Measurements from ENCODE around the gene INSRR. TPM values are rescaled to one million over a fixed set of nuclear protein-coding genes. Genes with fewer than 3 reads are reported as not detected.

INSRR gene
- total RNA-seq, 1 experiment from 2014 or later: 0.11 TPM

DNA sequence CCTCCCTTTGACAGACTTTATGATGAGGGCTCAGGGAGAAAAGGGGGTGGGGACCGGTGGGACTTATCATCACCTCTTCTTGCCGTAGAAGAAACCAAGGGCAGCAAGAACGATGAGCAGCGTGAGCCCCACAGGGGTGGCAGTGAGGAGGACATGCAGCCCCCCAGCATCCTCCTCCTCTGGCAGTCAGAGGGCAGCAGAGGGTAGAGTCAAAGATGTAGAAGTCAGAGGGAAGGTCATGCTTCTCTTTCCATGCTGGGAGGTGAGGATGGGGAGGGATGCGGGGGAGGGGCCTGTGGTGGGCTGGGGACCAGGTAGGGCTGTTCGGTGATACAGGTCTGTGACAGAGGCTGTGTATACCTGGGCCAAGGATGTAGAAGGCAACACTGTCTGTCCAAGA lies 14.8 kb downstream of the INSRR start (continued):
- TF ChIP-seq, protein P1, sequence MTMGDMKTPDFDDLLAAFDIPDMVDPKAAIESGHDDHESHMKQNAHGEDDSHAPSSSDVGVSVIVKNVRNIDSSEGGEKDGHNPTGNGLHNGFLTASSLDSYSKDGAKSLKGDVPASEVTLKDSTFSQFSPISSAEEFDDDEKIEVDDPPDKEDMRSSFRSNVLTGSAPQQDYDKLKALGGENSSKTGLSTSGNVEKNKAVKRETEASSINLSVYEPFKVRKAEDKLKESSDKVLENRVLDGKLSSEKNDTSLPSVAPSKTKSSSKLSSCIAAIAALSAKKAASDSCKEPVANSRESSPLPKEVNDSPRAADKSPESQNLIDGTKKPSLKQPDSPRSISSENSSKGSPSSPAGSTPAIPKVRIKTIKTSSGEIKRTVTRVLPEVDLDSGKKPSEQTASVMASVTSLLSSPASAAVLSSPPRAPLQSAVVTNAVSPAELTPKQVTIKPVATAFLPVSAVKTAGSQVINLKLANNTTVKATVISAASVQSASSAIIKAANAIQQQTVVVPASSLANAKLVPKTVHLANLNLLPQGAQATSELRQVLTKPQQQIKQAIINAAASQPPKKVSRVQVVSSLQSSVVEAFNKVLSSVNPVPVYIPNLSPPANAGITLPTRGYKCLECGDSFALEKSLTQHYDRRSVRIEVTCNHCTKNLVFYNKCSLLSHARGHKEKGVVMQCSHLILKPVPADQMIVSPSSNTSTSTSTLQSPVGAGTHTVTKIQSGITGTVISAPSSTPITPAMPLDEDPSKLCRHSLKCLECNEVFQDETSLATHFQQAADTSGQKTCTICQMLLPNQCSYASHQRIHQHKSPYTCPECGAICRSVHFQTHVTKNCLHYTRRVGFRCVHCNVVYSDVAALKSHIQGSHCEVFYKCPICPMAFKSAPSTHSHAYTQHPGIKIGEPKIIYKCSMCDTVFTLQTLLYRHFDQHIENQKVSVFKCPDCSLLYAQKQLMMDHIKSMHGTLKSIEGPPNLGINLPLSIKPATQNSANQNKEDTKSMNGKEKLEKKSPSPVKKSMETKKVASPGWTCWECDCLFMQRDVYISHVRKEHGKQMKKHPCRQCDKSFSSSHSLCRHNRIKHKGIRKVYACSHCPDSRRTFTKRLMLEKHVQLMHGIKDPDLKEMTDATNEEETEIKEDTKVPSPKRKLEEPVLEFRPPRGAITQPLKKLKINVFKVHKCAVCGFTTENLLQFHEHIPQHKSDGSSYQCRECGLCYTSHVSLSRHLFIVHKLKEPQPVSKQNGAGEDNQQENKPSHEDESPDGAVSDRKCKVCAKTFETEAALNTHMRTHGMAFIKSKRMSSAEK (CRISPR knock-in tag; IDR thresholded peaks at IDR 0.05; ENCODE audit: borderline replicate concordance): no peak
- TF ChIP-seq, protein P2, sequence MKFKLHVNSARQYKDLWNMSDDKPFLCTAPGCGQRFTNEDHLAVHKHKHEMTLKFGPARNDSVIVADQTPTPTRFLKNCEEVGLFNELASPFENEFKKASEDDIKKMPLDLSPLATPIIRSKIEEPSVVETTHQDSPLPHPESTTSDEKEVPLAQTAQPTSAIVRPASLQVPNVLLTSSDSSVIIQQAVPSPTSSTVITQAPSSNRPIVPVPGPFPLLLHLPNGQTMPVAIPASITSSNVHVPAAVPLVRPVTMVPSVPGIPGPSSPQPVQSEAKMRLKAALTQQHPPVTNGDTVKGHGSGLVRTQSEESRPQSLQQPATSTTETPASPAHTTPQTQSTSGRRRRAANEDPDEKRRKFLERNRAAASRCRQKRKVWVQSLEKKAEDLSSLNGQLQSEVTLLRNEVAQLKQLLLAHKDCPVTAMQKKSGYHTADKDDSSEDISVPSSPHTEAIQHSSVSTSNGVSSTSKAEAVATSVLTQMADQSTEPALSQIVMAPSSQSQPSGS (CRISPR knock-in tag; IDR thresholded peaks at IDR 0.05; ENCODE audit: borderline replicate concordance, low read depth): no peak
- TF ChIP-seq HMGA2 (CRISPR knock-in tag; IDR thresholded peaks at IDR 0.05) (no peak), RELA (CRISPR knock-in tag; IDR thresholded peaks at IDR 0.05; ENCODE audit: borderline replicate concordance) (no peak), CREB1 (CRISPR knock-in tag; IDR thresholded peaks at IDR 0.05) (no peak), ZNF121 (CRISPR knock-in tag; IDR thresholded peaks at IDR 0.05) (no peak)
- TF ChIP-seq, protein P3, sequence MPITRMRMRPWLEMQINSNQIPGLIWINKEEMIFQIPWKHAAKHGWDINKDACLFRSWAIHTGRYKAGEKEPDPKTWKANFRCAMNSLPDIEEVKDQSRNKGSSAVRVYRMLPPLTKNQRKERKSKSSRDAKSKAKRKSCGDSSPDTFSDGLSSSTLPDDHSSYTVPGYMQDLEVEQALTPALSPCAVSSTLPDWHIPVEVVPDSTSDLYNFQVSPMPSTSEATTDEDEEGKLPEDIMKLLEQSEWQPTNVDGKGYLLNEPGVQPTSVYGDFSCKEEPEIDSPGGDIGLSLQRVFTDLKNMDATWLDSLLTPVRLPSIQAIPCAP (CRISPR knock-in tag; IDR thresholded peaks at IDR 0.05): no peak

DNA sequence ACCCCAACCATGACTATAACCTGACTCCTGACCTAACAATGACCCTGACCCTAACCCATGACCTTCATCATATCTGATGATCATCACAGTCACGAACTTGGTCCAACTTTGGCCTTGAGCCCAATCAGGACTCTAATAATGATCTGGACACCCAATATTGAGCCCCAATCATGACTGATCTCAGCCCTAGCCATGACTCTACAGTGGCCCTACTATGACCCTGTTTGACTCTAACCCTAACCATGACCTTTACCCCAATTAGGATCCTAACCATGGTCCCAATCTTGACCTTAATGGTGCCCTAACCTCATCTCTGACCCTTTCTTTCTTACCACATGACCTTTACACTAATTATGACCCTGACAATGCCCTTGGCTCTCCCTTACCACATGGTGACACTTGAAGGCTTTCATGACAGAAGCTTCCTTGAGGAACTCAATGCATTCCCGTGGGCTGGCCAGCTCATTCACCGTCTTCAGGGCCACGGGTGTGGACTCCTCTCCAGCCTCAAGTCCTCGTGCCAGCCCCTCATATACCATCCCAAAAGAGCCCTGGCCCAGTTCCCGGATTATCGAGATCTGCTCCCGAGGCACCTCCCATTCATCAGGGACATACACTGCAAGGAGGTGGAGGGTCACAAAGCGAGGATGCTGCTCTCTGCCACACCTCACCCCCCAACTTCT lies 16.2 kb downstream of the INSRR start:
- Mint-ChIP-seq H3K4me3 (no peak overlapping the region), H3K27me3 (ENCODE audit: low read depth) (peaks cover 70% of the 10 kb centered on the region), H3K9me3 (no peaks in the 10 kb centered on the region), H3K36me3 (no peaks in the 10 kb centered on the region), H3K27ac (no peak overlapping the region), H3K4me1 (peaks cover 10% of the 10 kb centered on the region)
- CTCF ChIA-PET: interaction anchor here (0.7 kb wide), 2 partner anchors 17 to 18 kb away, joined by 3 to 5 read pairs; partner anchors contain the start of gene NTRK1
- no peak for DNase-seq (ENCODE audit: low spot score)
- POLR2A ChIA-PET: no interaction called here
- ATAC-seq: no peak
- TF ChIP-seq, protein P4, sequence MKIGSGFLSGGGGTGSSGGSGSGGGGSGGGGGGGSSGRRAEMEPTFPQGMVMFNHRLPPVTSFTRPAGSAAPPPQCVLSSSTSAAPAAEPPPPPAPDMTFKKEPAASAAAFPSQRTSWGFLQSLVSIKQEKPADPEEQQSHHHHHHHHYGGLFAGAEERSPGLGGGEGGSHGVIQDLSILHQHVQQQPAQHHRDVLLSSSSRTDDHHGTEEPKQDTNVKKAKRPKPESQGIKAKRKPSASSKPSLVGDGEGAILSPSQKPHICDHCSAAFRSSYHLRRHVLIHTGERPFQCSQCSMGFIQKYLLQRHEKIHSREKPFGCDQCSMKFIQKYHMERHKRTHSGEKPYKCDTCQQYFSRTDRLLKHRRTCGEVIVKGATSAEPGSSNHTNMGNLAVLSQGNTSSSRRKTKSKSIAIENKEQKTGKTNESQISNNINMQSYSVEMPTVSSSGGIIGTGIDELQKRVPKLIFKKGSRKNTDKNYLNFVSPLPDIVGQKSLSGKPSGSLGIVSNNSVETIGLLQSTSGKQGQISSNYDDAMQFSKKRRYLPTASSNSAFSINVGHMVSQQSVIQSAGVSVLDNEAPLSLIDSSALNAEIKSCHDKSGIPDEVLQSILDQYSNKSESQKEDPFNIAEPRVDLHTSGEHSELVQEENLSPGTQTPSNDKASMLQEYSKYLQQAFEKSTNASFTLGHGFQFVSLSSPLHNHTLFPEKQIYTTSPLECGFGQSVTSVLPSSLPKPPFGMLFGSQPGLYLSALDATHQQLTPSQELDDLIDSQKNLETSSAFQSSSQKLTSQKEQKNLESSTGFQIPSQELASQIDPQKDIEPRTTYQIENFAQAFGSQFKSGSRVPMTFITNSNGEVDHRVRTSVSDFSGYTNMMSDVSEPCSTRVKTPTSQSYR (CRISPR knock-in tag; IDR thresholded peaks at IDR 0.05): no peak
- TF ChIP-seq, protein P5, sequence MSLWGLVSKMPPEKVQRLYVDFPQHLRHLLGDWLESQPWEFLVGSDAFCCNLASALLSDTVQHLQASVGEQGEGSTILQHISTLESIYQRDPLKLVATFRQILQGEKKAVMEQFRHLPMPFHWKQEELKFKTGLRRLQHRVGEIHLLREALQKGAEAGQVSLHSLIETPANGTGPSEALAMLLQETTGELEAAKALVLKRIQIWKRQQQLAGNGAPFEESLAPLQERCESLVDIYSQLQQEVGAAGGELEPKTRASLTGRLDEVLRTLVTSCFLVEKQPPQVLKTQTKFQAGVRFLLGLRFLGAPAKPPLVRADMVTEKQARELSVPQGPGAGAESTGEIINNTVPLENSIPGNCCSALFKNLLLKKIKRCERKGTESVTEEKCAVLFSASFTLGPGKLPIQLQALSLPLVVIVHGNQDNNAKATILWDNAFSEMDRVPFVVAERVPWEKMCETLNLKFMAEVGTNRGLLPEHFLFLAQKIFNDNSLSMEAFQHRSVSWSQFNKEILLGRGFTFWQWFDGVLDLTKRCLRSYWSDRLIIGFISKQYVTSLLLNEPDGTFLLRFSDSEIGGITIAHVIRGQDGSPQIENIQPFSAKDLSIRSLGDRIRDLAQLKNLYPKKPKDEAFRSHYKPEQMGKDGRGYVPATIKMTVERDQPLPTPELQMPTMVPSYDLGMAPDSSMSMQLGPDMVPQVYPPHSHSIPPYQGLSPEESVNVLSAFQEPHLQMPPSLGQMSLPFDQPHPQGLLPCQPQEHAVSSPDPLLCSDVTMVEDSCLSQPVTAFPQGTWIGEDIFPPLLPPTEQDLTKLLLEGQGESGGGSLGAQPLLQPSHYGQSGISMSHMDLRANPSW (CRISPR knock-in tag; conservative IDR thresholded peaks at IDR 0.05; ENCODE audit: low read depth): no peak
- TF ChIP-seq, protein P6, sequence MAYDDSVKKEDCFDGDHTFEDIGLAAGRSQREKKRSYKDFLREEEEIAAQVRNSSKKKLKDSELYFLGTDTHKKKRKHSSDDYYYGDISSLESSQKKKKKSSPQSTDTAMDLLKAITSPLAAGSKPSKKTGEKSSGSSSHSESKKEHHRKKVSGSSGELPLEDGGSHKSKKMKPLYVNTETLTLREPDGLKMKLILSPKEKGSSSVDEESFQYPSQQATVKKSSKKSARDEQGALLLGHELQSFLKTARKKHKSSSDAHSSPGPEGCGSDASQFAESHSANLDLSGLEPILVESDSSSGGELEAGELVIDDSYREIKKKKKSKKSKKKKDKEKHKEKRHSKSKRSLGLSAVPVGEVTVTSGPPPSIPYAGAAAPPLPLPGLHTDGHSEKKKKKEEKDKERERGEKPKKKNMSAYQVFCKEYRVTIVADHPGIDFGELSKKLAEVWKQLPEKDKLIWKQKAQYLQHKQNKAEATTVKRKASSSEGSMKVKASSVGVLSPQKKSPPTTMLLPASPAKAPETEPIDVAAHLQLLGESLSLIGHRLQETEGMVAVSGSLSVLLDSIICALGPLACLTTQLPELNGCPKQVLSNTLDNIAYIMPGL (CRISPR knock-in tag; IDR thresholded peaks at IDR 0.05): no peak
- TF ChIP-seq, protein P7, sequence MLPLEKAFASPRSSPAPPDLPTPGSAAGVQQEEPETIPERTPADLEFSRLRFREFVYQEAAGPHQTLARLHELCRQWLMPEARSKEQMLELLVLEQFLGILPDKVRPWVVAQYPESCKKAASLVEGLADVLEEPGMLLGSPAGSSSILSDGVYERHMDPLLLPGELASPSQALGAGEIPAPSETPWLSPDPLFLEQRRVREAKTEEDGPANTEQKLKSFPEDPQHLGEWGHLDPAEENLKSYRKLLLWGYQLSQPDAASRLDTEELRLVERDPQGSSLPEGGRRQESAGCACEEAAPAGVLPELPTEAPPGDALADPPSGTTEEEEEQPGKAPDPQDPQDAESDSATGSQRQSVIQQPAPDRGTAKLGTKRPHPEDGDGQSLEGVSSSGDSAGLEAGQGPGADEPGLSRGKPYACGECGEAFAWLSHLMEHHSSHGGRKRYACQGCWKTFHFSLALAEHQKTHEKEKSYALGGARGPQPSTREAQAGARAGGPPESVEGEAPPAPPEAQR (CRISPR knock-in tag; IDR thresholded peaks at IDR 0.05): no peak
- no peak for TF ChIP-seq ZNF138 (CRISPR knock-in tag; conservative IDR thresholded peaks at IDR 0.05)
- TF ChIP-seq, protein P1 (CRISPR knock-in tag; IDR thresholded peaks at IDR 0.05; ENCODE audit: borderline replicate concordance): no peak
